ENCODE results near the gene VAV3. TPM values are rescaled to one million over a fixed set of nuclear protein-coding genes. Genes with fewer than 3 reads are reported as not detected.
"Not testable (repeated sequence)": the region's sequence is repeated elsewhere in the genome, so short reads cannot be mapped to it uniquely, and the experiment has no call there.

The VAV3 gene
- total RNA-seq, 1 donor from 2014 or later = 159 TPM

DNA sequence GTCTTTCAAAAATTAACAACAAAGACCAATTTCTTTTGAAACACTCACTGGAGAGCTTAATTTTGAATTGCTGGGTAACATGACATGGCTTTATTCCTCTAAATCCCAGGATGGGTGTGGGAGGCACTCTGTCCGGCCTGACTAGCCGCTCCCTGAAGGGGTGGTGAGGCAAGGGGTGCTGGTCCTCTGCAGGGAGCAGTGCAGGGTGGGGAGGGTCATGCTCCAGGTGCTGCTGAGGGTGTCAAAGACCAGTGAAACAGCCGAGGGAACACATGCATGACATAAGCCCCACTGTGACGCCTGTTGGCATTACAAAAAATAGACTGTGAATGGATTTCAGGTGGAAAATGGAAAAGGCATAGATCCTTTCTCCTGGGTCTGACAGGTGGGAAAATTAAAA is 223.7 kb downstream of the VAV3 start:
- Mint-ChIP-seq H3K36me3 (ENCODE audit: low read depth, unreplicated experiment) (peaks cover 41% of the 10 kb centered on the region), H3K4me3 (ENCODE audit: unreplicated experiment) (no peak overlapping the region), H3K27me3 (ENCODE audit: unreplicated experiment) (peaks cover 7% of the 10 kb centered on the region), H3K9me3 (ENCODE audit: unreplicated experiment) (no peaks in the 10 kb centered on the region), H3K4me1 (ENCODE audit: unreplicated experiment) (peaks cover 31% of the 10 kb centered on the region), H3K27ac (ENCODE audit: unreplicated experiment) (peak overlapping the region; percentile 45)
- no peak for DNase-seq (ENCODE audit: low spot score)
- TF ChIP-seq, protein P1, sequence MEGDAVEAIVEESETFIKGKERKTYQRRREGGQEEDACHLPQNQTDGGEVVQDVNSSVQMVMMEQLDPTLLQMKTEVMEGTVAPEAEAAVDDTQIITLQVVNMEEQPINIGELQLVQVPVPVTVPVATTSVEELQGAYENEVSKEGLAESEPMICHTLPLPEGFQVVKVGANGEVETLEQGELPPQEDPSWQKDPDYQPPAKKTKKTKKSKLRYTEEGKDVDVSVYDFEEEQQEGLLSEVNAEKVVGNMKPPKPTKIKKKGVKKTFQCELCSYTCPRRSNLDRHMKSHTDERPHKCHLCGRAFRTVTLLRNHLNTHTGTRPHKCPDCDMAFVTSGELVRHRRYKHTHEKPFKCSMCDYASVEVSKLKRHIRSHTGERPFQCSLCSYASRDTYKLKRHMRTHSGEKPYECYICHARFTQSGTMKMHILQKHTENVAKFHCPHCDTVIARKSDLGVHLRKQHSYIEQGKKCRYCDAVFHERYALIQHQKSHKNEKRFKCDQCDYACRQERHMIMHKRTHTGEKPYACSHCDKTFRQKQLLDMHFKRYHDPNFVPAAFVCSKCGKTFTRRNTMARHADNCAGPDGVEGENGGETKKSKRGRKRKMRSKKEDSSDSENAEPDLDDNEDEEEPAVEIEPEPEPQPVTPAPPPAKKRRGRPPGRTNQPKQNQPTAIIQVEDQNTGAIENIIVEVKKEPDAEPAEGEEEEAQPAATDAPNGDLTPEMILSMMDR (IDR thresholded peaks at IDR 0.05; ENCODE audit: unreplicated experiment) = no peak

DNA sequence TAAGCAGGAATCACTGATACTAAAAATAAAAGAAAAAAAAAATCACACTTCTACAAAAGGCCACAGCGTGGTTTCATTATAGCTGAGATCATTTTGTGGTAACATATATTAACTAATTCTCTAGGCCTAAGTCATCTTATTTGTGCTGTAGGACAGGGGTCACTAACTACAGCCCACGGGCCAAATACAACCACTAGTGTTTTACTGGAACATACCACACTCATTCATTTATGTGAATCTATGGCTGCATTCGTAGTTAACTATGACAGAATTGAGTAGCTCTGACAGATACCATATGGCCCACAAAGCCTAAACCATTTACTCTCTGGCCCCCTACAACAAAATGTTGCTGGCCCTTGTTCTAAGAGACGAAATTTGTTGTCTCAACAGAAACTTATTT is 224.4 kb downstream of the VAV3 start:
- Mint-ChIP-seq H3K36me3 (ENCODE audit: low read depth, unreplicated experiment) (peaks cover 41% of the 10 kb centered on the region), H3K4me3 (ENCODE audit: unreplicated experiment) (no peak overlapping the region), H3K27ac (ENCODE audit: unreplicated experiment) (no peak overlapping the region), H3K9me3 (ENCODE audit: unreplicated experiment) (no peaks in the 10 kb centered on the region), H3K4me1 (ENCODE audit: unreplicated experiment) (peaks cover 31% of the 10 kb centered on the region), H3K27me3 (ENCODE audit: unreplicated experiment) (peaks cover 6% of the 10 kb centered on the region)
- TF ChIP-seq, protein P1 (IDR thresholded peaks at IDR 0.05; ENCODE audit: unreplicated experiment) = no peak
- DNase-seq (ENCODE audit: low spot score) = no peak

DNA sequence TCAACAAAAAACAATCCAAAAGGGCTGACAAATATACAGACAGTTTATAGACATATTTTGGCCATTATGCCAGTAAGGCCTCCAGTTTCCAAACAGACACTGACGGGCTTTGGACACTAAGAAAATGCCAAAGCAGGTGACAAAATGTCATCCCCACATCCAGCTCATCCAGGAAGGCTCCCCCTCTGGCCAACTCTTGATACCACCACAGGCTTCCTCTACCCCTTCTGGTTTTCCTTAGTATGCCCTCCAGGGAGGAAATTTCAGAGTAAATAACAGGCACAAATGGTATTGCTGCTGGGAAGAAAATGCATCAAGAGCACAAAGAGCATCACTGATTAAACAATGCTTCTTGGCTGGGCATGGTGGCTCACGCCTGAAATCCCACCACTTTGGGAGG is 225.3 kb downstream of the VAV3 start:
- TF ChIP-seq, protein P1 (IDR thresholded peaks at IDR 0.05; ENCODE audit: unreplicated experiment) = no peak
- DNase-seq (ENCODE audit: low spot score) = no peak
- Mint-ChIP-seq H3K27me3 (ENCODE audit: unreplicated experiment) (peaks cover 6% of the 10 kb centered on the region), H3K4me3 (ENCODE audit: unreplicated experiment) (no peak overlapping the region), H3K27ac (ENCODE audit: unreplicated experiment) (peak overlapping the region; percentile 16), H3K36me3 (ENCODE audit: low read depth, unreplicated experiment) (peaks cover 48% of the 10 kb centered on the region), H3K9me3 (ENCODE audit: unreplicated experiment) (no peaks in the 10 kb centered on the region), H3K4me1 (ENCODE audit: unreplicated experiment) (peaks cover 36% of the 10 kb centered on the region)

DNA sequence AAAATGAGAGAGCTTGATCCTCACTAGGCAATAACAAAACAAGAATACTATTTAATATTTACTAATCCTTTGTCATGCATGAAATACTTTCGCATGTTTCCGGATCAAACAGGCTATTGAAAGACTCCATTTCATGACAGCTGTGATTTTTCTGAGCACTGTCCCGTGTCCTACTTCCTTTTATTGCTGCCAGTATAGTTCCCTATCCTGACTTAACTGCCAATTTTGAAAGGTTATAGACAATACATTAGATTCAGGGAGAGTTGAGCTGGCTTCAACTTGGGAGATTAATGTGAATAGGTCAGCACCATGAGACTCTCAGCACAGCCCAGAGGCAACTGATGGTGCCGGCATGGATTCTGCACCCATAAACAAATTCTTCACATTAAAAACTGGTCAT is 225.8 kb downstream of the VAV3 start:
- H3K27me3 Mint-ChIP-seq (ENCODE audit: unreplicated experiment) = peaks cover 8% of the 10 kb centered on the region

DNA sequence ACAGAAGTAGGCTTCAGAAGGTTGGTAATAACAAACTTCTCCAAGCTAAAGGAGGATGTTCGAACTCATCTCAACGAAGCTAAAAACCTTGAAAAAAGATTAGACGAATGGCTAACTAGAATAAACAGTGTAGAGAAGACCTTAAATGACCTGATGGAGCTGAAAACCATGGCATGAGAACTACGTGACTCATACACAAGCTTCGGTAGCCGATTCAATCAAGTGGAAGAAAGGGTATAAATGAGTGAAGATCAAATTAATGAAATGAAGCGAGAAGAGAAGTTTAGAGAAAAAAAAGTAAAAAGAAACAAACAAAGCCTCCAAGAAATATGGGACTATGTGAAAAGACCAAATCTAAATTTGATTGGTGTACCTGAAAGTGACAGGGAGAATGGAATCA is 231.6 kb downstream of the VAV3 start:
- peaks cover 18% of the 10 kb centered on the region for H3K27me3 Mint-ChIP-seq (ENCODE audit: unreplicated experiment)
- not testable (repeated sequence) for H3K4me3 Mint-ChIP-seq (ENCODE audit: unreplicated experiment); DNase-seq (ENCODE audit: low spot score); H3K9me3 Mint-ChIP-seq (ENCODE audit: unreplicated experiment); H3K27ac Mint-ChIP-seq (ENCODE audit: unreplicated experiment)
- H3K4me1 Mint-ChIP-seq (ENCODE audit: unreplicated experiment) = peaks cover 20% of the 10 kb centered on the region
- peaks cover 23% of the 10 kb centered on the region for H3K36me3 Mint-ChIP-seq (ENCODE audit: low read depth, unreplicated experiment)

More for the DNA sequence above, 225.8 kb downstream of the VAV3 start:
- no peak overlapping the region for H3K4me3 Mint-ChIP-seq (ENCODE audit: unreplicated experiment)
- TF ChIP-seq, protein P1 (IDR thresholded peaks at IDR 0.05; ENCODE audit: unreplicated experiment) = no peak
- H3K9me3 Mint-ChIP-seq (ENCODE audit: unreplicated experiment) = no peaks in the 10 kb centered on the region
- H3K36me3 Mint-ChIP-seq (ENCODE audit: low read depth, unreplicated experiment) = peaks cover 48% of the 10 kb centered on the region
- peaks cover 38% of the 10 kb centered on the region for H3K4me1 Mint-ChIP-seq (ENCODE audit: unreplicated experiment)
- DNase-seq (ENCODE audit: low spot score) = no peak
- H3K27ac Mint-ChIP-seq (ENCODE audit: unreplicated experiment) = no peak overlapping the region

Measured in endothelial cell (in vitro differentiated cells).